AG09309 (cell line): ENCODE data around the gene CD302.
"Not testable (repeated sequence)": the region's sequence is repeated elsewhere in the genome, so short reads cannot be mapped to it uniquely, and the experiment has no call there.

Experiments
- DNase-seq: peaks from one replicate; pipeline ENCODE4 v3.0.0-alpha.2; 2010; ENCODE audit warnings: low read depth
- H3K4me3 ChIP-seq: 2 replicates; pipeline ENCODE4 v1.5.1; 2011; ENCODE audit warnings: mild to moderate bottlenecking, low read depth, low read length, moderate library complexity; ENCODE audit not compliant: control insufficient read depth
- TF ChIP-seq, protein P1 (sequence below): IDR thresholded peaks from 2 replicates; pipeline ENCODE4 v1.5.1; 2011; ENCODE audit warnings: mild to moderate bottlenecking, low read depth, low read length, inconsistent platforms; ENCODE audit not compliant: insufficient read depth, control insufficient read depth; ENCODE audit errors: missing control alignments

CD302 gene

DNA sequence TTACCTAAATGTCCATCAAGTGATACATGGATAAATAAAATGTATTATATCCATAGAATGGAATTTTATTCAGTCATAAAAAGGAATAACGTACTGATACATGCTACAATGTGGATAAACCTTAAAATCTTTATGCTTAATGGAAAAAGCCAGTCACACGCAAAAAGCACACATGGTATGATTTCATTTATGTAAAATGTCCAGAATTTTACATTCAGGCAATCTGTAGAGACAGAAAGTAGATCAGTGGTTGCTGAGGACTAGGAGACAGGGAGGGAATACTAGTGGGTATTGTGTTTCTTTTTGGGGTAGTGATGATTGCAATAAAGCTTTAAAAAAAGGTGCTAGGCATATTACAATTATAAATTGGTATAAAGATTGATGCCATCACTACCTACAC, 30.7 kb upstream of the CD302 start:
- TF ChIP-seq, protein P1, sequence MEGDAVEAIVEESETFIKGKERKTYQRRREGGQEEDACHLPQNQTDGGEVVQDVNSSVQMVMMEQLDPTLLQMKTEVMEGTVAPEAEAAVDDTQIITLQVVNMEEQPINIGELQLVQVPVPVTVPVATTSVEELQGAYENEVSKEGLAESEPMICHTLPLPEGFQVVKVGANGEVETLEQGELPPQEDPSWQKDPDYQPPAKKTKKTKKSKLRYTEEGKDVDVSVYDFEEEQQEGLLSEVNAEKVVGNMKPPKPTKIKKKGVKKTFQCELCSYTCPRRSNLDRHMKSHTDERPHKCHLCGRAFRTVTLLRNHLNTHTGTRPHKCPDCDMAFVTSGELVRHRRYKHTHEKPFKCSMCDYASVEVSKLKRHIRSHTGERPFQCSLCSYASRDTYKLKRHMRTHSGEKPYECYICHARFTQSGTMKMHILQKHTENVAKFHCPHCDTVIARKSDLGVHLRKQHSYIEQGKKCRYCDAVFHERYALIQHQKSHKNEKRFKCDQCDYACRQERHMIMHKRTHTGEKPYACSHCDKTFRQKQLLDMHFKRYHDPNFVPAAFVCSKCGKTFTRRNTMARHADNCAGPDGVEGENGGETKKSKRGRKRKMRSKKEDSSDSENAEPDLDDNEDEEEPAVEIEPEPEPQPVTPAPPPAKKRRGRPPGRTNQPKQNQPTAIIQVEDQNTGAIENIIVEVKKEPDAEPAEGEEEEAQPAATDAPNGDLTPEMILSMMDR, result no peak
- no peak for DNase-seq
- H3K4me3 ChIP-seq, result no peak overlapping the region

DNA sequence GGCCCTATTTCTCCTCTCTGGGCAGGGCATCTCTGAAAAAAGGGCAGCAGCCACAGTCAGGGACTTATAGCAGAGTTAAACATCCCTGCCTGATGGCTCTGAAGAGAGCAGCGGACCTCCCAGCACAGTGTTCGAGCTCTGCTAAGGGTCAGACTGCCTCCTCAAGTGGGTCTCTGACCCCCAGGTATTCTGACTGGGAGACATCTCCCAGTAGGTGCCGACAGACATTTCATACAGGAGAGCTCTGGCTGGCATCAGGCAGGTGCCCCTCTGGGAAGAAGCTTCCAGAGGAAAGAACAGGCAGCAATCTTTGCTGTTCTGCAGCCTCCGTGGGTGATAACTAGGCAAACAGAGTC, 24.4 kb upstream of the CD302 start:
- not testable (repeated sequence) for H3K4me3 ChIP-seq, DNase-seq

DNA sequence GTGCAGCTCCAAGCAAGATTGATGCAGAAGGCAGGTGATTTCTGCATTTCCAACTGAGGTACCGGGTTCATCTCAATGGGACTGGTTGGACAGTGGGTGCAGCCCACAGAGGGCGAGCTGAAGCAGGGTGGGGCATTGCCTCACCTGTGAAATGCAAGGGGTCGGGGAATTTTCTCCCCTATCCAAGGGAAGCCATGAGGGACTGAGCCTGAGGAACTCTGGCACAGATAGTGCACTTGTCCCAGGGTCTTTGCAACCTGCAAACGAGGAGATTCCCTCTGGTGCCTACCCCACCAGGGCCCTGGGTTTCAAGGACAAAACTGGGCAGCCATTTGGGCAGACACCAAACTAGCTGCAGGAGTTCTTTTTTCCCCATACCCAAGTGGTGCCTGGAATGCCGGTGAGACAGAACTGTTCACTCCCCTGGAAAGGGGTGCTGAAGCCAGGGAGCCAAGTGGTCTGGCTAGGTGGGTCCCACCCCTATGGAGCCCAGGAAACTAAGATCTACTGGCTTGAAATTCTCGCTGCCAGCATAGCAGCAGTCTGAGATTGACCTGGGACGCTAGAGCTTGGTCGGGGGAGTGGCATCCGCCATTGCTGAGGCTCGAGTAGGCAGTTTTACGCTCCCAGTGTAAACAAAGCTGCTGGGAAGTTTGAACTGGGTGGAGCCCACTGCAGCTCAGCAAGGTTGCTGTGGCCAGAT, 23.9 kb upstream of the CD302 start:
- not testable (repeated sequence) for DNase-seq, H3K4me3 ChIP-seq

DNA sequence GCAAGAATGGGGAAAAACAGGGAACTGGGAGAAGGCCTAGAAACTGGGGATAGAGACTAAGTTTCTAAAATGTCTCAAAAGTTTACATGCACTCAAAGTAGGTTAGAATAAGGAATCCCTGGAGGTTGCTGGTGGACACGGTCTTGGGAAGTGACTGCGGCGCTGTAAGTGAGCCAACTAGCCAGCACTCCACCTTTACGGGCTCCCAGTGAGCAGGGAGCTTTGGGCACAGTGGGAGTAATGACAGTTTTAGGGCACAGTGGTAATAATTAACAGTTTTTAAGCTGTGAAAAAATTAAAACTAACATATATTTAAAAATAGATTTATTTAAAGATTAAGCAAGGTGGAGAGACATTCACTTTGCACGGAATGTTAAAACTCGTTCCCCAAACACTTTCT, 20.9 kb upstream of the CD302 start:
- DNase-seq, result no peak
- TF ChIP-seq, protein P1, result no peak

DNA sequence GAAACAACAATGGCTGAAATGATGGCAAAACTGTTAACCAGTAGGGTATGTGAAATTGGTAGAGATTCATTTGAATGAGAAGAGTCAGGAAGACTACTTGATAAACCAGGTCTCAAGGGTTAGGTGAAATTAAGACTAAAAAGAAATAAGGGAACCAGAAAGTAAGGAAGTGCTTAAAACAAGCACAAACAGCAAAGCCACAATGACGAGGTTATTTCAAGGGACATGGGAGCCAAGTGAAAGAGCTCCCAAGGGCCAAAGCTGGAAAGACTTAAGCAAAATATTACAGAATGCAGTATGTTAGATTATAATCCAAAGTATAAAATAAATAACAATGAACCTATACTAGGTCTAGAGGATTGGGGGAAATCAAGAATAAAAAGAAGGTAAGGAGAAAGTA, 19.3 kb upstream of the CD302 start:
- TF ChIP-seq, protein P1, result no peak
- no peak for DNase-seq

More for the DNA sequence above, 20.9 kb upstream of the CD302 start:
- H3K4me3 ChIP-seq, result no peak overlapping the region

DNA sequence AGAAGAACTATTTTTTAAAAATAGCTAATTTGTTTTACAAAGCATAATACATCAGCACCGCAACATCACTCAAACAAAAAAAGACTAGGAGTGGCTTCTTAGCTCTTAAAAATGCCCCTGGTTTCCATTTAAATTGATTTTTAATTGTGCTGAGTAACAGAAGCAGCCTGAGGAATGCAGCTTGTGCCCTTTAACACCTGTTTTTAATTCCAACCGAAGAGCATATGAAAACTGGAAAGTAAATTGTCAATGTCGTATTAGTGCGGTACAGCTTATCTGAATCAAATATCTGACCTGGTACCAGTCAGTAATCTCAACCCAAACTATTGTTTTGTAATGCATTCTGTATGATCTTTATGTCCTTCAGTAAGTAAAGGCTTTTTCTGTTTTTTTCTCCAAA, 13.2 kb upstream of the CD302 start:
- TF ChIP-seq, protein P1, result no peak
- DNase-seq, result no peak
- no peak overlapping the region for H3K4me3 ChIP-seq

More for the DNA sequence above, 19.3 kb upstream of the CD302 start:
- no peak overlapping the region for H3K4me3 ChIP-seq

DNA sequence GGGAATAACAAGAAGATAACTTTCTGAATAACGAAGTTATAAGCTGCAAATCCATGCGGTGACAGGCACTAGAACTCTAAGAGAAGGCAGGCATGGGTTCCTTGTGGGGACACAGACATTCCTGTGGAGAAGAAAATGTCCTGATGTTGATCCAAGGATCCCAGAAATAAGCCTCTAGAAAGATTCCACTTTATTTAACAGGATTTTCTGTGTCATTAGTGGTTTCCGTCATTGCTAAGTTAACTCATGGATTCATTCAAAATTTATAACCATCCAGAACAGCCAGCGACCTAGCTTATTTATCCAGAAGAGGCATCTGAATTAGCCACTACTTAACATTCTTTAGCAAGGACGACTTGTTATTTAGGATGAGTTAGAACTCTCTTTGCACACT, 10.0 kb upstream of the CD302 start:
- no peak overlapping the region for H3K4me3 ChIP-seq
- TF ChIP-seq, protein P1, result no peak
- no peak for DNase-seq
